SIG-M5 treated with dmso at 0.1 percent for 504 hours (cell line): ENCODE results near the gene CDH4.

Experiments used
- DNase-seq: peaks from one replicate; lab custom pipeline; 2025; ENCODE audit not compliant: unreplicated experiment; lab: John Stamatoyannopoulos, UW

The CDH4 gene

GRCh38 chr20:61807471-61808160, 555.6 kb downstream of the CDH4 start:
- DNase-seq: no peak

- no peak for DNase-seq
Observed at GRCh38 chr20:61808447-61808846, 556.4 kb downstream of the CDH4 start.

GRCh38 chr20:61809006-61809770, 557.1 kb downstream of the CDH4 start:
- DNase-seq: no peak

GRCh38 chr20:61810066-61810737, 558.1 kb downstream of the CDH4 start:
- DNase-seq: no peak

- DNase-seq: no peak
Observed at GRCh38 chr20:61810738-61811135, 558.7 kb downstream of the CDH4 start.

- no peak for DNase-seq
Observed at GRCh38 chr20:61811166-61811565, 559.1 kb downstream of the CDH4 start.

- no peak for DNase-seq
Observed at GRCh38 chr20:61812121-61812844, 560.2 kb downstream of the CDH4 start.

GRCh38 chr20:61812845-61813485, 560.9 kb downstream of the CDH4 start:
- DNase-seq: no peak

GRCh38 chr20:61813791-61814190, 561.7 kb downstream of the CDH4 start:
- DNase-seq: no peak

GRCh38 chr20:61814244-61814643, 562.2 kb downstream of the CDH4 start:
- DNase-seq: no peak

GRCh38 chr20:61814726-61815125, 562.7 kb downstream of the CDH4 start:
- no peak for DNase-seq

GRCh38 chr20:61815176-61815575, 563.1 kb downstream of the CDH4 start:
- DNase-seq: no peak

- DNase-seq: no peak
Observed at GRCh38 chr20:61815678-61816077, 563.6 kb downstream of the CDH4 start.

GRCh38 chr20:61816606-61817460, 564.8 kb downstream of the CDH4 start:
- no peak for DNase-seq

- no peak for DNase-seq
Observed at GRCh38 chr20:61817575-61817974, 565.5 kb downstream of the CDH4 start.

GRCh38 chr20:61818746-61819573, 566.9 kb downstream of the CDH4 start:
- DNase-seq: no peak

- DNase-seq: no peak
Observed at GRCh38 chr20:61819574-61819846, 567.4 kb downstream of the CDH4 start.

- no peak for DNase-seq
Observed at GRCh38 chr20:61819921-61820825, 568.1 kb downstream of the CDH4 start.
